HL-60 (cell line): Measurements from ENCODE around the gene SNCA.

Source experiments
- DNase-seq, 2 experiments: peaks; one replicate each; pipeline ENCODE4 v3.0.0-alpha.2; 2010 to 2020; ENCODE audit warnings: low read depth in 1 of 2, low spot score in 1 of 2
- H3K27ac ChIP-seq: fragments of 250-450 bp; sonication (Bioruptor Pico); replicated peaks from 2 replicates; pipeline ENCODE4 v1.5.1; 2020; ENCODE audit warnings: mild to moderate bottlenecking, moderate library complexity
- H3K27me3 ChIP-seq: fragments of 250-450 bp; sonication (Bioruptor Pico); 2 replicates; pipeline ENCODE4 v1.5.1; 2021; ENCODE audit warnings: mild to moderate bottlenecking, moderate library complexity; ENCODE audit not compliant: insufficient read depth, poor library complexity, severe bottlenecking
- H3K4me3 ChIP-seq: replicated peaks from 2 replicates; pipeline ENCODE4 v1.5.1; 2011; ENCODE audit warnings: mild to moderate bottlenecking, control low read depth, low read length; ENCODE audit not compliant: insufficient read depth
- GABPA ChIP-seq: IDR thresholded peaks from 2 replicates; pipeline ENCODE4 v1.6.1; 2012; ENCODE audit warnings: low read depth
- POLR2AphosphoS5 ChIP-seq: IDR thresholded peaks from 2 replicates; pipeline ENCODE4 v1.6.1; 2012; ENCODE audit warnings: low read depth
- SPI1 ChIP-seq: IDR thresholded peaks from 2 replicates; pipeline ENCODE4 v1.6.1; 2012; ENCODE audit warnings: low read depth, mild to moderate bottlenecking, borderline replicate concordance
- TF ChIP-seq, protein P1 (sequence below): IDR thresholded peaks from 2 replicates; pipeline ENCODE4 v1.6.1; 2012; ENCODE audit warnings: low read depth; ENCODE audit not compliant: insufficient replicate concordance
- TF ChIP-seq, protein P2 (sequence below): IDR thresholded peaks from one replicate; pipeline ENCODE4 v1.5.1; 2011; ENCODE audit warnings: low read length, control low read depth, inconsistent platforms; ENCODE audit not compliant: insufficient read depth

Gene SNCA

DNA sequence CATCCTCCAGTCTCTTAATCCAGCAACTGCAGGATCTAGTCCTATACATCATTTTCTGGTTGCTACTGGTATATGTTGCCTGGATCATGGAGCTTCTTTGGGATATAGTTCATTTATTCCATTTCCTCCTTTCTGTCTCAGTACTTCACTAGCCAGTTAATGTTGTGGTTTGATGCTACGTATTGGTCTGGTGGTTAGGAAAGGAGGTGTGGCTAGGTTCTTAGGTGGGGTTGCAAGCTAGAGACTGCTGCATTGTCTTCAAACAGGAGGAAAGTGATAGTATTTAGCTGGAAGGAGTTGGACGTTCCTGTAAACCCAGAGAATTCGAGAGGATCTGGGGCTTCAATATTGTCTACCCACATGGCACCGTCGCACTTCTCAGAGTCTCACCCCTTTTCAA lies 129.5 kb downstream of the SNCA start:
- Histone ChIP-seq H3K27me3 (no peaks in the 10 kb centered on the region), H3K4me3 (no peak overlapping the region), H3K27ac (no peak overlapping the region)
- TF ChIP-seq, protein P1, sequence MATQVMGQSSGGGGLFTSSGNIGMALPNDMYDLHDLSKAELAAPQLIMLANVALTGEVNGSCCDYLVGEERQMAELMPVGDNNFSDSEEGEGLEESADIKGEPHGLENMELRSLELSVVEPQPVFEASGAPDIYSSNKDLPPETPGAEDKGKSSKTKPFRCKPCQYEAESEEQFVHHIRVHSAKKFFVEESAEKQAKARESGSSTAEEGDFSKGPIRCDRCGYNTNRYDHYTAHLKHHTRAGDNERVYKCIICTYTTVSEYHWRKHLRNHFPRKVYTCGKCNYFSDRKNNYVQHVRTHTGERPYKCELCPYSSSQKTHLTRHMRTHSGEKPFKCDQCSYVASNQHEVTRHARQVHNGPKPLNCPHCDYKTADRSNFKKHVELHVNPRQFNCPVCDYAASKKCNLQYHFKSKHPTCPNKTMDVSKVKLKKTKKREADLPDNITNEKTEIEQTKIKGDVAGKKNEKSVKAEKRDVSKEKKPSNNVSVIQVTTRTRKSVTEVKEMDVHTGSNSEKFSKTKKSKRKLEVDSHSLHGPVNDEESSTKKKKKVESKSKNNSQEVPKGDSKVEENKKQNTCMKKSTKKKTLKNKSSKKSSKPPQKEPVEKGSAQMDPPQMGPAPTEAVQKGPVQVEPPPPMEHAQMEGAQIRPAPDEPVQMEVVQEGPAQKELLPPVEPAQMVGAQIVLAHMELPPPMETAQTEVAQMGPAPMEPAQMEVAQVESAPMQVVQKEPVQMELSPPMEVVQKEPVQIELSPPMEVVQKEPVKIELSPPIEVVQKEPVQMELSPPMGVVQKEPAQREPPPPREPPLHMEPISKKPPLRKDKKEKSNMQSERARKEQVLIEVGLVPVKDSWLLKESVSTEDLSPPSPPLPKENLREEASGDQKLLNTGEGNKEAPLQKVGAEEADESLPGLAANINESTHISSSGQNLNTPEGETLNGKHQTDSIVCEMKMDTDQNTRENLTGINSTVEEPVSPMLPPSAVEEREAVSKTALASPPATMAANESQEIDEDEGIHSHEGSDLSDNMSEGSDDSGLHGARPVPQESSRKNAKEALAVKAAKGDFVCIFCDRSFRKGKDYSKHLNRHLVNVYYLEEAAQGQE, result no peak
- DNase-seq, result no peak

DNA sequence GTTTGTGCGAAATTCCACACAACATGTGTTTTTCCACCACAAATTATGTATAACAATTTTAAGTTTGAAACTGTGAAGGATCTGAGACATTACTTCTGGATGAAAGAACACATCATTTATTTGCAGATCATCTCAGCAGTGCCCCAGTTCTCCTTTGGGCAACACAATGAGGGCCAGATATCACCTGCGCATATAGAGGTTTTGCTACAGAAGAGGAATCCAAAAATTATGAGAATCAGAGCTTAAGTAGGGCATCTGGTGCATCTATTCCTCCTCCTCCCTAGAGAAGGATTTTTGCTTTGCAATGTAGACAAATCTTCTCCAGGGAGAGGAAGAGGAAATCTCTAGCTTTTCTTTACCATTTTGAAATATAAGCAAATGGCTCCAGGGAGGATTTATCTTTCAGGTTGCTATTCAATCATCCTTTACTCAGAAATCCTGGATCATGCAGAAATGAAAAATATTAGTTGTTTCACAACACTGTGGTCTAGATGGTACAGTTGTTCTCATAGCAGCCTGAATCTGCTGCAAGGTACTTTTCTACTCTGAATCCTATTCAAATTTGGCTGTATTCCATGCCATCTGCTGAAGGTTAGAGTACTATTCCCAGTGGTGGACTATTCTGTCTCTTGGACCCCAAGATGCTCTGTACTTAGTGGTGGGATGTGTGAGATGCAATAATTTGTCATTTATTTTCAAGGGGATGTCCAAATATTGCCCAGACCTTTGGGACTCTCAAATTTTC lies 132.1 kb downstream of the SNCA start:
- H3K27me3 ChIP-seq, result no peaks in the 10 kb centered on the region
- no peak for DNase-seq
- no peak overlapping the region for H3K27ac ChIP-seq
- no peak overlapping the region for H3K4me3 ChIP-seq
- TF ChIP-seq GABPA (no peak), SPI1 (no peak), POLR2AphosphoS5 (no peak)
- TF ChIP-seq, protein P1, result no peak
- TF ChIP-seq, protein P2, sequence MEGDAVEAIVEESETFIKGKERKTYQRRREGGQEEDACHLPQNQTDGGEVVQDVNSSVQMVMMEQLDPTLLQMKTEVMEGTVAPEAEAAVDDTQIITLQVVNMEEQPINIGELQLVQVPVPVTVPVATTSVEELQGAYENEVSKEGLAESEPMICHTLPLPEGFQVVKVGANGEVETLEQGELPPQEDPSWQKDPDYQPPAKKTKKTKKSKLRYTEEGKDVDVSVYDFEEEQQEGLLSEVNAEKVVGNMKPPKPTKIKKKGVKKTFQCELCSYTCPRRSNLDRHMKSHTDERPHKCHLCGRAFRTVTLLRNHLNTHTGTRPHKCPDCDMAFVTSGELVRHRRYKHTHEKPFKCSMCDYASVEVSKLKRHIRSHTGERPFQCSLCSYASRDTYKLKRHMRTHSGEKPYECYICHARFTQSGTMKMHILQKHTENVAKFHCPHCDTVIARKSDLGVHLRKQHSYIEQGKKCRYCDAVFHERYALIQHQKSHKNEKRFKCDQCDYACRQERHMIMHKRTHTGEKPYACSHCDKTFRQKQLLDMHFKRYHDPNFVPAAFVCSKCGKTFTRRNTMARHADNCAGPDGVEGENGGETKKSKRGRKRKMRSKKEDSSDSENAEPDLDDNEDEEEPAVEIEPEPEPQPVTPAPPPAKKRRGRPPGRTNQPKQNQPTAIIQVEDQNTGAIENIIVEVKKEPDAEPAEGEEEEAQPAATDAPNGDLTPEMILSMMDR, result no peak

DNA sequence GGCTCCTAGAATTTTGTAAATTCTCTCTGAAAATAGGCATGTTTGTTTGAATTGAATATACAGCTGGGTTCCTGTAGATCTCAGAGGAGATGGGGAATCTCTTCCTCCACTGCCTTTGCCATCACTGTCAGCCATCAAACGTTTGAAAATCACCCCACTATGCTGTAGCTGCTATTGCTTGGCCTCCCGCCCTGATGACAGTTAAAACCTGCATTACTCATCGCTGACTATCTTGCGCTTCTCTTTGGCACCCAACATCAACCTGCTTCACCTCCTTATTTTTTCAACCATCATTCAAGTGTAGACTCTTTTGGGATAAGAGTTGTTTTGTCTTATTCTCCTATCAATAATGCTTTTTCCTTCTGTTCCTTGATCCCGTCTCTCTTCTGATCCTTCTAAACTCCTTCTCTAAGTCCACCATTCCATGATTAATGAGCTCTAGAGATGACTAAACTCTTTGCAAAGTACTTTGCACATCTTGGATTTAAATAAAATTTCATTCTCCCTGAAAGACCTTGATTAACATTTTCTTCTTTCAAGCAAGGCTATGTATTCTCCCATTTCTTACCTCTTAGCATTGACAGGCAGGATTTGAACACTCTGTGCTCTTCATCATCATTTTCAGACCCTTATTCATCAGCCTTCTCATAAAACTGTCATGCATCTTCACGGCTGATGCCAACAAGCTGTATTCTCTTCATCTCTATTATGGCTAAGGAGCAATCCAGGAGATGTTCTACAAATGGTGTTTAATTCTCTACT lies 133.0 kb downstream of the SNCA start:
- H3K4me3 ChIP-seq, result no peak overlapping the region
- no peak for TF ChIP-seq GABPA
- TF ChIP-seq, protein P2, result no peak
- no peak overlapping the region for H3K27ac ChIP-seq
- H3K27me3 ChIP-seq, result no peaks in the 10 kb centered on the region
- no peak for DNase-seq

DNA sequence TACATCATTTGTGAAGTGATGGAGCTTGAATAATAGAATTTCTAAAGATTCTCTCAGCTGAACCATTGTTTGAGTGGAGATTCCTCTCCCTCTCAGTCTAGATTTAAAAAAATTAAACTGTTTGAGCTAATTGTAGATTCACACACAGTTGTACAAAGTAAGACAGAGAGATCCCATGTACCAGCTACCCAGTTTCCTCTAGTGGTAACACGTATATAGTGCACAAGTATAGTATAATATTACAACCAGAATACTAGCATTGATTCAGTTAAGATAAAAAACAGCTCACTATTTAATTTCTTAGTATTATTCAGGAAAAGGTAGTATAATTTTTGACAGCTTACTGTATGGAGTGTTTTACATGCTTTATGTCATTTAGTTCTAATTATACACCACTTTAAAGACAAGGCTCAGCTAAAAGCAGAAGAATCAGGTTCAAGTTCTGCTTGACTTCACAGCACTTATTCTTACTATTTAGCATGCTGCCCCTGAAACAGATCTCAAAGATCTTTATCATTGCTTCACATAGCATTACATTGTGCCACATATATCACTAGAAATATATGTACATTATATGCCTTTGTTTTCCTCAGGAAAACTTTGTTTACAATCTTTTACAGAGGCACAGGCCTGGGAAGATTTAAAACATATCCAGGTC lies 136.1 kb downstream of the SNCA start:
- no peak for DNase-seq
- no peaks in the 10 kb centered on the region for H3K27me3 ChIP-seq
- no peak overlapping the region for H3K4me3 ChIP-seq
- no peak for TF ChIP-seq SPI1
- TF ChIP-seq POLR2AphosphoS5, result no peak
- TF ChIP-seq GABPA, result no peak
- TF ChIP-seq, protein P1, result no peak
- TF ChIP-seq, protein P2, result no peak
- H3K27ac ChIP-seq, result no peak overlapping the region
